Bronchial epithelial cell (primary cell): ENCODE measurements around the gene ZNF775. TPM values are rescaled to one million over a fixed set of nuclear protein-coding genes. Genes with fewer than 3 reads are reported as not detected.
A peak's percentile ranks its signal among the peaks of the same experiment; 100 is the strongest.

ENCODE experiments used
- DNase-seq: peaks from one replicate; pipeline ENCODE4 v3.0.0-alpha.2; 2010; ENCODE audit warnings: low read depth
- FAIRE-seq: peaks from 2 replicates; lab custom pipeline; 2011; peaks lifted over from hg19 to GRCh38; lab: Jason Lieb, UNC
- H3K27me3 ChIP-seq: 2 replicates; pipeline ENCODE4 v1.5.1; 2011; ENCODE audit warnings: low read length; ENCODE audit not compliant: control insufficient read depth, insufficient read depth
- H3K36me3 ChIP-seq: 2 replicates; pipeline ENCODE4 v1.5.1; 2011; ENCODE audit warnings: low read length; ENCODE audit not compliant: control insufficient read depth, insufficient read depth
- H3K4me3 ChIP-seq: 2 replicates; pipeline ENCODE4 v1.5.1; 2011; ENCODE audit warnings: mild to moderate bottlenecking, low read depth, low read length, control low read depth
- CTCF ChIP-seq: IDR thresholded peaks from 2 replicates; pipeline ENCODE4 v1.5.1; 2011; ENCODE audit warnings: mild to moderate bottlenecking, moderate library complexity, low read length, control low read depth, inconsistent platforms; ENCODE audit not compliant: insufficient read depth, severe bottlenecking
- total RNA-seq: library from RNA; depleted of rRNA; stranded (reverse); fragments of >200 nt; gene quantifications from 2 replicates; pipeline ENCODE4 v1.2.1, GENCODE V29; 2014

ZNF775 gene
- total RNA-seq, 1 donor from 2014 or later = 3.2 TPM

- no peaks in the 10 kb centered on the region for H3K27me3 ChIP-seq
- peaks cover 5% of the 10 kb centered on the region for H3K36me3 ChIP-seq
- no peak for TF ChIP-seq CTCF
- DNase-seq = no peak
- no peak overlapping the region for H3K4me3 ChIP-seq
- FAIRE-seq = no peak
Observed at GRCh38 chr7:150371996-150372270, 7.2 kb upstream of the ZNF775 start.

GRCh38 chr7:150372271-150373048 is 6.7 kb upstream of the ZNF775 start:
- Histone ChIP-seq H3K4me3 (no peak overlapping the region), H3K36me3 (peaks cover 5% of the 10 kb centered on the region), H3K27me3 (no peaks in the 10 kb centered on the region)
- DNase-seq (no peak), FAIRE-seq (no peak)
- TF ChIP-seq CTCF = no peak

GRCh38 chr7:150373049-150373801 is 5.9 kb upstream of the ZNF775 start:
- Histone ChIP-seq H3K36me3 (peaks cover 5% of the 10 kb centered on the region), H3K4me3 (no peak overlapping the region), H3K27me3 (no peaks in the 10 kb centered on the region)
- FAIRE-seq (no peak), DNase-seq (peak; percentile 52)
- TF ChIP-seq CTCF = no peak

- no peak for FAIRE-seq
- no peaks in the 10 kb centered on the region for H3K27me3 ChIP-seq
- no peak overlapping the region for H3K4me3 ChIP-seq
- DNase-seq = no peak
- no peak for TF ChIP-seq CTCF
- peaks cover 5% of the 10 kb centered on the region for H3K36me3 ChIP-seq
Observed at GRCh38 chr7:150374026-150374425, 5.1 kb upstream of the ZNF775 start.

- FAIRE-seq (no peak), DNase-seq (no peak)
- no peak overlapping the region for H3K4me3 ChIP-seq
- no peaks in the 10 kb centered on the region for H3K27me3 ChIP-seq
- peaks cover 5% of the 10 kb centered on the region for H3K36me3 ChIP-seq
- no peak for TF ChIP-seq CTCF
Observed at GRCh38 chr7:150374472-150374871, 4.7 kb upstream of the ZNF775 start.
